ENCODE data around the gene MRGPRG.

The MRGPRG gene

DNA sequence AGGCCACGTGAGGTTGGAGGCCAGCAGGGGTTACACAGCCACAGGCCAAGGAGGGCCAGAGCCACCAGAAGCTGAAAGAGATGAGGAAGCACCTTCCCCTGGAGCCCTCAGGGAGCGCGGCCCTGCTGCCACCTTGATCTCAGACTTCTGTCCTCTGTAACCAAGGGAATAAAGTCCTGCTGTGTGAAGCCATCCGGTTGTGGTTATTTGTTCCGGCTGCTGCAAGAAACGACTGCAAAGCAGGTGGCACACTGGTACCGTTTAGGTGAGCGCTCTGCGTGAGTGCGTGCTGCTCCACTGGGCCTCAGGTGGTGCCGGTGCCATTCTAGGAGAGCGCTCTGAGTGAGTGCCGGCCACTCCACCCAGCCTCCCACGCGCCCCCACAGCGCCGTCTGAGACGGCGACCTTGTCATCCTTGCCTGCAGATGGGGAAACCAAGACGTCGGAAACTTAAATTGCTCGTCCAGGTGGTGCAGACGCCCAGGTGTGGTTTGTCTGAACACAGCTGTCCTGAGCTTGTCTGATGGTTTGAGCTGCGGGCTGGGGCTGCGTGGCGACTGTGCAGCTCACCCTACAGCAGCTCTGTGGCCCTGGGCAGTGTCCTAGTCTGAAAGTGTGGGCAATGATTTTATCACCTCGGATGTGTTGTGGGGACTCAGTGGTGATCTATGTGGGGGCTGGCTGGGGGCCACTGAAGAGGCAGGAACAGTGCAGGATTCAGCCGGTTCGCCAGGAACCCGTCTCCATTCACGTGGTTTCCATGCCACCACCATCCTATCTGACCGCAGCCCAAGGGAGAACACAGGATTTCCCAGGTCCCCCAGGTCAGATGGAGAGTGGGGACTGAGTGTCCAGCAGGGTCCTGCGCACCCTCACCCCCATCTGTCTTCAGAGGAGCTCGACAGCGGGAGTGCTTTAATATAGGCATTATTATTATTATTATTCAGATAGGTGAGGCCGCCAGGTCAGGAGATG, 4.6 kb upstream of the MRGPRG start:
- no peak overlapping the region for H3K4me3 ChIP-seq (ENCODE audit: low read length)
- TF ChIP-seq, protein P1, sequence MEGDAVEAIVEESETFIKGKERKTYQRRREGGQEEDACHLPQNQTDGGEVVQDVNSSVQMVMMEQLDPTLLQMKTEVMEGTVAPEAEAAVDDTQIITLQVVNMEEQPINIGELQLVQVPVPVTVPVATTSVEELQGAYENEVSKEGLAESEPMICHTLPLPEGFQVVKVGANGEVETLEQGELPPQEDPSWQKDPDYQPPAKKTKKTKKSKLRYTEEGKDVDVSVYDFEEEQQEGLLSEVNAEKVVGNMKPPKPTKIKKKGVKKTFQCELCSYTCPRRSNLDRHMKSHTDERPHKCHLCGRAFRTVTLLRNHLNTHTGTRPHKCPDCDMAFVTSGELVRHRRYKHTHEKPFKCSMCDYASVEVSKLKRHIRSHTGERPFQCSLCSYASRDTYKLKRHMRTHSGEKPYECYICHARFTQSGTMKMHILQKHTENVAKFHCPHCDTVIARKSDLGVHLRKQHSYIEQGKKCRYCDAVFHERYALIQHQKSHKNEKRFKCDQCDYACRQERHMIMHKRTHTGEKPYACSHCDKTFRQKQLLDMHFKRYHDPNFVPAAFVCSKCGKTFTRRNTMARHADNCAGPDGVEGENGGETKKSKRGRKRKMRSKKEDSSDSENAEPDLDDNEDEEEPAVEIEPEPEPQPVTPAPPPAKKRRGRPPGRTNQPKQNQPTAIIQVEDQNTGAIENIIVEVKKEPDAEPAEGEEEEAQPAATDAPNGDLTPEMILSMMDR (conservative IDR thresholded peaks at IDR 0.05; ENCODE audit: low read depth, low read length), result no peak
- DNase-seq (ENCODE audit: low read depth), result no peak

- no peak overlapping the region for H3K4me3 ChIP-seq (ENCODE audit: low read length)
- TF ChIP-seq, protein P1 (conservative IDR thresholded peaks at IDR 0.05; ENCODE audit: low read depth, low read length), result no peak
- no peak for DNase-seq (ENCODE audit: low read depth)
These were observed 3.6 kb upstream of the MRGPRG start for GRCh38 chr11:3222003-3222855.

DNA sequence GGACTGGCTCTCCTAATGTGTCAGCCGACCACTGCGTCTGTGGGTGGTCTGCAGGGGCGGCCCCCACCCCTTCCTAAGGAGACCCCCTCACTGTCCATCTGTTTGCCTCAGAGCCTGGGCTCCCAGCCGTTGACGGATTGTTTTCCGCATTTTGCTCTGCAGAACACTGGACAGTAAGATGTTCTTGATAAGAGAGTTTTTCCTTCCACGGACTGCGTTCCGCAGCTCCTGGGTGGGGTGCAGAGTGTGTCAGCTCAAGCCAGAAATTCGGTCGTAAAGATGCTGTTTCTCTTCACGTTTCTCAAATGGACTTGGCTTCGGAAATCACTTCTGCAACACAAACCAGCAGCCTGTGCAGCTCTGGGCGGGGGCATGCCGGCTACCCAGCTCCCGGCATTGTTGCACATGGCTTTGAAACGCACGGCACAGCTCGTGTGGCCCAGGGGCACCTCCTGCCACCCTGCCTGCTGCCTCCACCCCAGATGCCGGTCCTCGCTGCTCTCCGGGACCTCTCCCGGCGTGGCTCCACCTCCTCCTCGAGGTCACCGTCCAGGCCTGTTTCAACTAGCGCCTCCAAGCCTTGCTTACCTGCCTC, 2.9 kb upstream of the MRGPRG start:
- TF ChIP-seq, protein P1 (conservative IDR thresholded peaks at IDR 0.05; ENCODE audit: low read depth, low read length), result no peak

GRCh38 chr11:3220521-3221407, 2.2 kb upstream of the MRGPRG start:
- no peak for DNase-seq (ENCODE audit: low read depth)
- TF ChIP-seq, protein P1 (conservative IDR thresholded peaks at IDR 0.05; ENCODE audit: low read depth, low read length), result no peak
- no peak overlapping the region for H3K4me3 ChIP-seq (ENCODE audit: low read length)

More for the DNA sequence above, 2.9 kb upstream of the MRGPRG start:
- no peak overlapping the region for H3K4me3 ChIP-seq (ENCODE audit: low read length)
- DNase-seq (ENCODE audit: low read depth), result no peak

- DNase-seq (ENCODE audit: low read depth), result no peak
- TF ChIP-seq, protein P1 (conservative IDR thresholded peaks at IDR 0.05; ENCODE audit: low read depth, low read length), result no peak
- no peak overlapping the region for H3K4me3 ChIP-seq (ENCODE audit: low read length)
These were observed 1.5 kb upstream of the MRGPRG start for GRCh38 chr11:3220101-3220500.

DNA sequence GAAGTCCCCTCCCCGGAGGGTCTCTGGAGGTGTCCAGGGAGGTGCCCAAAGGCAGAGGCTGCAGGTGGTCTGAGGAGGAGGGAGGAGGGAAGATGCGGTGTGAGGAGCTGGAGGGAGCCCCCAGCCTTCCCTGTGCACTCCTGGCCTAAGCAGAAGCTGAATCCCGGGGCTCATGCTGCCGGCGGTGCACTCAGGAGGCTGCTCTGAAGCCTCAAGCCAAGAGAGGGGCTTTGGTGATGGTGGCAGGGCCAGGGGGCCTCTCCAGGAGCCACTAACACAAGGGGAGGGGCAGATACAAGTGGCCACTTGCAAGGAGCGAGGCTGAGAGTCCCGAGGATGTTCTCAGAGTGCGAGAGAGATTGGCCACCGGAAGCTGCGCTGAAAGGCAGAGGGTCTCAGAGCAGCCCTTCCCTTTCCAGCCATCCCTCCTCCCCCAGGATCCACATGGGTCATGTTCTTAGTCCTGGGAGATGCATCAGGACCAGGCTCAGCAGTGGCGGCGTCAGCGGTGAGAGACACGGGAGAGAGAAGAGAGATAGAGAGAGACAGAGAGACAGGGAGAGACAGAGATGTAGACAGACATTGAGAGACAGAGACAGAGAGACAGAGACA, 774 bp upstream of the MRGPRG start:
- H3K4me3 ChIP-seq (ENCODE audit: low read length), result no peak overlapping the region
- DNase-seq (ENCODE audit: low read depth), result no peak
- TF ChIP-seq, protein P1 (conservative IDR thresholded peaks at IDR 0.05; ENCODE audit: low read depth, low read length), result no peak
